ENCODE data around the gene KRTAP12-1.
"Not testable (repeated sequence)": the region's sequence is repeated elsewhere in the genome, so short reads cannot be mapped to it uniquely, and the experiment has no call there.

The KRTAP12-1 gene

DNA sequence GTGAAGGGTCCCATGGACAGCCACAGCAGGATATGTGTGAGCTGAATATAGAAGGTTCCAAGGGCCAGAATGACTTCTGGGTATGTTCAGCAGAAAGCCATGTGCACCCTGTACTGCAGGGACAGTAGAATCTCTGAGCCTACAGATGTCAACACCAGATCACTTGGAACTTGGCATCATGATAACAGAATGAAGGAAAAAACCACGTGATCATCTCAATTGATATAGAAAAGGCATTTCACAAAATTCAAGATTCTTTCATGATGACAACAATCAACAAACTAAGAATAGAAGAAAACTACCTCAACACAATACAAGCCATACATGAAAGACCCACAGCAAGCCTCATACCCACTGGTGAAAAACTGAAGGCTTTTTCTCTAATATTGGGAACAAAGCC lies 14.4 kb downstream of the KRTAP12-1 start:
- no peak for DNase-seq (ENCODE audit: low spot score)

DNA sequence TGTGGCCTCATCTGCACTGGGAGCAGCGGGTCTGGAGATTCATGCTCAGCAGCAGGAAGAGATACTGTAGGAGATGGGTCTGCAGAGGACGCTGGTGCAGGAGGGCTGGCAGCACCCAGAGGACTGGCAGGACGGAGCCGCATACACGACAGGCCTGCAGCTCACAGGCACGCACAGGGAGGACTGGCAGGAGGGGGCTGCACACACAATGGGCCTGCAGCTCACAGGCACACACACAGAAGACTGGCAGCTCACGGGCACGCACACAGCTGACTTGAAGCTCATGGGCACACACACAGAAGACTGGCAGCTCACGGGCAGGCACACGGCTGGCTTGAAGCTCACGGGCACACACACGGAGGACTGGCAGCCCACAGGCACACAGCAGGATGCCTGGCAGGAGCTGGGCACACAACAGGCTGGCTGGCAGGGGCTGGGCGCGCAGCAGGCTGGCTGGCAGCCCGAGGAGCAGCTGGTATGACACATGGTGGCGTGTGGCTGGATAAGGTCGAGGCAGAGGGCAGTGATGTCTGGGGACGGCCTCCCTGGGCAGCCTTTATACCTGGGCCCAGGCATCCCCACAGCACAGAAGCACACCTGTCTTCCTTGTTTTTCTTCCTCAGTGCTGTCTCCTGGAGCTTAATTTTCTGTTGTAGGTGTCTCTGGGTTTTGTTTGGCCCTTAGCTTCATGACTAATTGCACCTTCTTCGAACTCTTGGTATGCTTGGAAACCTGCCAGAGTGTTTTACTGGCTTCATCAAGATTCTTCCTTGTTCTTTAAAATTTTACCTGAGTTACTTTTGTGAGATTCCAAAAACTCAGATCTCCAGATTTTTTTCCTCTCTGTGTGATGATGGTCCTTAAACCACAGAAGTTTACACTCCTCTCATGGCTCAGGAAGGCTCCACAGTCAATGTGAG lies 15.3 kb downstream of the KRTAP12-1 start, which contains the start of gene KRTAP12-2:
KRTAP12-2 (minus strand) TSS at position 527 of the 920 bp plus-strand sequence; CDS start at position 486, 41 bp downstream.
- DNase-seq (ENCODE audit: low spot score): no peak

DNA sequence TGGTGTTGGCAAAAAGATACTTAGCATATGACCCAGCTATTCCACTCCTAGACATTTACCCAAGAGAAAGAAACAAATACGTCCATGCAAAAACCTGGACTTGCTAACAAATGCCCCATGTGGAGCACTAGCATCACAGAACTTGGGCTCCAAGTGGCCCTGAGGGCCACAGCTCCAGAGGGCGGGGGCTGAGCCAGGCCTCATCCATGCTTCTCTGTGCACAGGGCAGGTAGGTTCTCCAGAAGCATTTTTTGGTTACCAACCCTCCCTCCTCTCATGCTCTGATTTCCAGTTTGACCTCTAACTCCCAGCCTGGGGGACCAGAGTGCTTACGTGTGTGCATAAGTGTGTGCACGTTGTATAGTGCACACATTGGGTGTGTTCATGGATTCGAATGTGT lies 17.3 kb downstream of the KRTAP12-1 start:
- no peak for DNase-seq (ENCODE audit: low spot score)

DNA sequence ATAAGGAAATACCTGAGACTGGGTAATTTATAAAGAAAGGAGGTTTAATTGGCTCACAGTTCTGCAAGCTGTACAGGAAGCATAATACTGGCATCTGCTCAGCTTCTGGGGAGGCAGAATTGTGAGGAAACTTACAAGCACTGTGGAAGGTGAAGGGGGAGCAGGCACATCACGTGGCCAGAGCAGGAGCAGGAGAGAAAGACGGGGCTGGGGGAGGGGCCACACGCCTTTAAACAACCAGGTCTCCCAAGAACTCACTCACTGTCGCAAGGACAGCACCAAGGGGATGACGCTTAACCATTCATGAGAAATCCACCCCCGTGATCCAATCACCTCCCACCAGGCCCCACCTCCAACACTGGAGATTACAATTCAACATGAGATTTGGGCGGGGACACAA lies 20.4 kb downstream of the KRTAP12-1 start:
- DNase-seq (ENCODE audit: low spot score): not testable (repeated sequence)

DNA sequence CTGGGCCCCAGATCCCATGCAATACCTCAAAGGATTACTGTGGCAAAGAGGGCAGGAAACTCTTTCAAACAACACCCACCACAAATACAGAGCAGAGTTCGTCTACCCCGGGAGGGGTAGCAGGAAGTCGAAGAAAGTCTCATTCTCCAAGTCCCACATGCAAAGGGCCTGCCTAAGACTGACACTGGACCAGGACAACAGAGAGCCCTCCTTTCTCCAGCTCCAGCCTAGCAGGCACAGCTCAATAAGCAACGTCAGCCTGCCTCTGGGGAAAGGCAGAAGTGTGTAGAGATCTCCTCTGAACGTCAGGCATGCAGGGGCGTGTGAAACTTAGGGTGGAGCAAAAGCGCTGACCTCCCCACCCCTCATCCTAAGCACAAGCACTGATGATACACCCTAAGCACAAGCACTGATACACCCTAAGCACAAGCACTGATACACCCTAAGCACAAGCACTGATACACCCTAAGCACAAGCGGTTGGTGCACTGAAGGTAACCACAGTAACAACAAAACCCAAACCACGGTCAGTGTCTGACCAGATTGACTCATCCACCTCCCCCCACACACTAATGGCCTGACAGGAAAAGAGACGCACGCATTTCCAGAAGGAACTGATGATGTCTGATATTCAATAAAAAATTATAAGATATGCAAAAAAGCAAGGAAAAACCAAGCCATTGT lies 22.9 kb downstream of the KRTAP12-1 start:
- DNase-seq (ENCODE audit: low spot score): no peak

DNA sequence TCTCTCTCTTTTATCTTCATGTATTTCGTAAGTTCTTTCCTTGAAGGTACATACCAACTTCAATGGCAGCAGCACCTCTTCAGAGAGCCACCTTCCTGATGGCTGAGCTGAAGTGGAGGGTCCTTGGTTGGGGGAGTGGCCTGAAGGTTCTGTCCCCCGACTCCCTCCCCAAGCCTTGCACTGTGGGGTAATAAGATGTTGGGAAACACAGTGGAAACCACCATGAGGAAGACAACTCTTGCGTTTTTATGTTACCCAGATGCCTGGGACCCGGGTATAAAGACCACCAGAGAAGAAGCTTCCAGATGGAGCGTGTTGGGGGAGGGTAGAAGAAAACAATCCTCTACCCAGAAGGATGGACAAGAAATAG lies 23.4 kb downstream of the KRTAP12-1 start:
- DNase-seq (ENCODE audit: low spot score): no peak

DNA sequence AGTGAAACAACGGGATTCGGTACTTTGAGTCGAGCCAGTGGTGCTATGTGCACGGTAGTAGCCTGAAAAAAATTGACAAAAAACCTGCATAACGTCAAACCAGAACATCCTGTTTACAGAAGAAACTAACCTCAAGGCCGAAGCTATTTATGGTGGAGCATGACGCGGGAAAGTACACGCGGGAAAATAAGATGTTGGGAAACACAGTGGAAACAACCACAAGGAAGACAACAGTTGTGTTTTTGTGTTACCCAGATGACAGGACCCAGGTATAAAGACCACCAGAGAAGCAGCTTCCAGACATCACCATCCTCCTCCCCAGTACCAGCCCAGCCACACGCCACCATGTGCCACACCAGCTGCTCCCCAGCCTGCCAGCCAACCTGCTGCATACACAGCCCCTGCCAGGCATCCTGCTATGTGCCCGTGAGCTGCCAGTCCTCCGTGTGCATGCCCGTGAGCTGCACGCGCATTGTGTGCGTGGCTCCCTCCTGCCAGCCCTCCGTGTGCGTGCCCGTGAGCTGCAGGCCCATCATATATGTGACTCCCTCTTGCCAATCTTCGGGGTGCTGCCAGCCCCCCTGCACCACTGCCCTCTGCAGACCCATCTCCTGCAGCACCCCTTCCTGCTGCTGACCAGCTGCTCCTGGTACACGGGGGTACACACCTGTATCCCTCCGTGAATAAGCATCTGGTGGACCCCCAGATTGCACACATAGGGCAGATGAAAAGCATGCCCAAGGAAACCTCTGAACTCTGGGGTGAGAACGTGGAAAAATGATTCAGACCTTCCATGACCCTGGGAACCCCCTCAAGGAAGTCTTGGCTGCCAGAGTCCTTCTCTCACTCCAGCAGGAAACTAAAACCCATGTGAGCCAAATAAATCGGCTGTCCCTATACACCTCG lies 24.1 kb downstream of the KRTAP12-1 start, which contains the start of gene KRTAP12-3:
KRTAP12-3 (plus strand) TSS at position 298 of the 906 bp plus-strand sequence; CDS start at position 346, 48 bp downstream.
- DNase-seq (ENCODE audit: low spot score): no peak

DNA sequence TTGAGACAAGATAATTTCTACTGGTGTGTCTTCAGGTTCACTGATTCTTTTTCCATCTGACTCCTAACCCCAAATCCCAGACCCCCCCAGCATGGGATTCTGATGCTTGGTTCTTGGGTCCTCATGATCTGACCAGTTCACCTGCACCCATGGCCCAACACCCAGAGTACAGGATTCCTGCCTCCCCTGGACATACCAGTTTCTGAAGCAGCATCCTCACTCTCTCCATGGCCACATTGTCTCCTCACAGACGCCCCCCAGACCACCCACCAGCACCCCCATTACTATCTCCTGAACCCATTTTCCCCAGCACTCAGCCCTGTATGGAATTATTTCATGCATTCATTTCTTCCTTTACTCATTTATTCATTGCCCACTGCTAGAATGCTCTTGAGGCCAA lies 25.1 kb downstream of the KRTAP12-1 start:
- DNase-seq (ENCODE audit: low spot score): no peak

DNA sequence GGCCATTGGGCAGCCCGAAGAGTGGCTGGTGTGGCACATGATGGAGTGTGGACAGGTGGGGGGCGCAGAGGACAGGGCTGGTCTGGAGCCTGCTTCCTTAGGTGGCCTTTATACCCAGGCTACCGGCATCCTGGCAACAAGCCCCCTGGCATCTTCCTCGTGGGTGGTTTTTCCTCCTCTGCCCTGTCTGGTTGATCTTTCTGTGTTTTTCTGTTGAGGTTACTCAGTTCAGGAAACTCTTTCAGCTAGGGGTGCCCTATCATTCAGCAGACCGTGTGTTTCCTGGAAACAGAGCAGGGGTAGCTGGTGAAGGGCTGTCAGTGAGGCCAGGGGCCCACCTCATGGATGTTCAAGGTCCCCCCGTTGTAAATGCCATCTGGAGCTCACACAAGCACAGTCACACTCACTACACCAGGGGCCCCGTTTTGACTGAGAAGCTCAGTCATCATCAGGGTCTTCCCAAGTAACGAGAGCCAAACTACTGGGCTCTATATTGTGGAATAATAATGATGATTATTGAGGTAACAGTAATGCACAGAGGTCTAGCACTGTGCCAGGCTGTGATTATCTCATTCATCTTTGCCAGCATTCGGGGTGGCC lies 27.3 kb downstream of the KRTAP12-1 start, which contains the start of gene KRTAP12-4:
KRTAP12-4 (minus strand) TSS at position 84 of the 600 bp plus-strand sequence; CDS start at position 39, 45 bp downstream.
- DNase-seq (ENCODE audit: low spot score): no peak

DNA sequence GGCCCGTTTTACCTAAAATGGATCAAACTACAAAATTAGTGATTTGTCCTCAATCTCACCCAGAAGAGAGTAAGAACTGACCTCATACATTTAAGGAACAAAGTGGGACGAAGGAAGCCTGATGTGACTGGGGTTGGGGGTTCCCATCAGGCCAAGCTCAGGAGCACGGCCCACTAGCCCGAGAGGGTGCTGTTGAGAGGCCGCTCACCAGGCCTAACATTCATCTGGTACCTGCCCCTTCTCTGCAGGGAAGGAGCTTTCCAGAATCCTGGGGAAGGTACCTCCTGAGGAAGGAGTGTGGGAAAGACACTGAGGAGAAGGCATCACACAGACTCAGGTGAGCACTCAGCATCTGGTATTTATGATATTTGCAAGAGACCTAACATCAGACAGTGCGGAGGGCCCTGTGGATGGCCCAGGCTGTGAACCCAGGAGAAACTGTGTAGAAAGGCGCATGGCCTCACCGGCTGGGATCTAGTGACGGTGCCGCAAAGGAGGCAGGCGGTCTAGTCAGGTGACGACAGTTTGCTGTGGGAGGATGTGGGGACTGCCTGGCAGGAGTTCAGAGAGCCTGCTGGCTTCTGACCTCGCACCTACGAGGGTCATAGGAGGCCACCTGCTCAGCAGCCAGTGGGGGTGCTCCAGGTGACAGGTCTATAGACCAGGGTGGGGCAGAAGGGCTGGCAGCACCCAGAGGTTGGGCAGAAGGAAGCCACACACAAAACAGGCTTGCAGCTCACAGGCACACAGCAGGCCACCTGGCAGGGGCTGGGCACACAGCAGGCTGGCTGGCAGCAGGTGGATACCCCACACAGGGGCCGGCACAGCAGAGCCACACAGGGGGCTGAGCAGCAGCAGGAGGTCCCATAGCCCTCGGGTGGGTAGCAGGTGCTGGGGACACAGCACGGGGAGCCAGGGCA lies 28.0 kb downstream of the KRTAP12-1 start:
- DNase-seq (ENCODE audit: low spot score): no peak

DNA sequence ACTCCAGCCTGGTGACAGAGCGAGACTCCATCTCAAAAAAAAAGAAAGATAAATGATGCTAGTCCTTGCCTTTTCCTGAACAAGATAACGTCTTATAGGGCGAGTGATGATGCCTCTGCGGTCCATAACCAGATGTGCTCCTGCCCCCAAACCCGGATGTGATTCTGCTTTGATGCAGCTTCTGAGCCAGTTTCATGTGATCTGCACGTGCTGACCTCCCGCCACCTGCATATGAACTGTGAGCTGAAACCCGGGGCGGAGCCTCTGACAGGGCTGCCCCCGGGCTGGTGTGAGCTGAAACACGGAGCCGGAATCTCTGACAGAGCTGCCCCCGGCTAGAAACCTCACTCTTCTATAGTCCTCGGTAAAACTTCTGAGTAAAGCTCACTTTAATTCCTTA lies 28.8 kb downstream of the KRTAP12-1 start:
- no peak for DNase-seq (ENCODE audit: low spot score)

DNA sequence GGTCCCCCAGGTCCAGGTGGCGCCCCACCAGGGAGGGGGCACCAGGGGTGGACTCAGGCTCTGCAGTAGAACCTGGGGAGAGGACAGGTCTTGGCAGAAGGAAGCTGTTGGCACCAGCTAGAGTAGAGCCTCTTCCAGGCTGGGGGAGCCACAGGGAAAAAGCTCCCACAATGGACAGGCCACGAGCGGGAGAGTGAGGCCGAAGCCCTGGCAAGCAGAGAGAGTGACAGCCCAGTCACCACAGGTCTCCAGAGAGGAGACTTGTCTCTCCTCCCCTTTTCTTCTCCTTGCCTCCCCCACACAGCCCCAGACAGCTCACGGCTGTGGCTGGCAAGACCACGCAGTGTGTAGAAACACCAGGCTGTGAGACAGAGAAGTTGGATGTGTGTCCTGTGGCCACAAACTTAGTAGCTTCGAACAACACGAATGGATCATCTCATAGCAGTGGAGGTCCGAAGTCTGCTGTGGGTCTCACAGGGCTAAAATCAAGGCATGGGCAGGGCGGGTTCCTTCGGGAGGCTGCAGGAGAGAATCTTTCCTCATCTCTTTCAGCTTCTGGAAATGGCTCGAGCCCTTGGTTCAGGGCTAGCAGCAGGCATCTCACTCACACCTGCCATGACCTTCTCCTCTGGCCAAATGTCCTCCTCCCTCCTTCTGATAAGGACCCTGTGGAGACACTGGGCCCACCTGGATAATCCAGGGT lies 30.8 kb downstream of the KRTAP12-1 start:
- DNase-seq (ENCODE audit: low spot score): no peak

DNA sequence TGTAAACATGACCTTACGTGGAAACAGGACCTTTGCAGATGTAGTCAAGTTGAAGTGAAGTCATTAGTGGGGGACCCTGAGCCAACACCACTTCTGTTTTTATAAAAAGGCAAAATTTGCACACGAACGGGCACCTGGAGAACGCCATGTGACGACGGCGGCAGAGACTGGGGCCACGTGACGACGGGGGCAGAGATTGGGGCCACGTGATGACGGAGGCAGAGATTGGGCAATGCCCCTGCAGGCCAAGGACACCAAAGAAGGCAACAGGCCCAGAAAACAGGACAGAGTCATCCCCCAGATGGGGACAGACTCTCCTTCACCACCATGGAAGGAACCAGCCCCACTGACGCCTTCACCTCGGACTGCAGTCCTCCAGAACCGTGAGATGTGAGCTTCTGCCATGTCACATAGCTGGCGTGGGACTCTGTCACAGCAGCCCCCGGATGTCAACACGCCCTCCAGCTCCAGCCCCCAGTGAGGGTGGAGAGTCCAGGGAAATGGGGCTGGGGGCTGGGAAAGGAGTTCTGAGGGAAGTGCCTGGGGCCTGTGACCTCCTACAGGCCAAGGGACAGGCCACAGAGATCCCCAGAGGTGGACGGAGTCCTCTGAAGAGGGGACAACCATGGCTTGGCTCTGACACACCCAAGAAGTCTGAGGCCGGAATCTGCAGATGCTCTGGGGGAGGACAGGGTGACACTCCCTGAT lies 31.5 kb downstream of the KRTAP12-1 start:
- DNase-seq (ENCODE audit: low spot score): no peak

DNA sequence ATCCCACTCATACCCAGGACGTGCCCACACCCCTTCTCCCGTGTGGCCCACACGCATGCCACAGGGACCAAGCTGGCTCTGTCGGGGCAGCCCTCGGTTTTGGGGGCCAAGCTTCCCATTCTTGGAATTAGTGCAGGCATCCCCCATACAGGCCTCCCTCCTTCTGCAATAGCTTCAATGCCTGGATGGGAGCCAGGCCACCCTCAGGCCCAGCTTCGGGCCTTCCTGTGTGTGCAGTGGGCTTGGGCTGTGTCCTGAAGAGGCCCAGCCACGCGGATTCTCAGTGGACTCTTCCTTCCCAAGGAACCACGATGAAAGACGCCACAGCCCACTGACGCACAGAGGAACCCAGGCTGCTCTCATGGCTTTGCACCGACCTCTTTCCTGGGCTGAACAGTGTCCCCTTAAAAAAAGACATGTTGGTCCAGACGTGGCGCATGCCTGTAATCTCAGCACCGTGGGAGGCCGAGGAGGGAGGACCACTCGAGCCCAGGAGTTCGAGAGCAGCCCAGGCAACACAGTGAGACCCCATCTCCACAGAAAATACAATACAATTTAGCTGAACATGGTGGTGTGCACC lies 32.4 kb downstream of the KRTAP12-1 start:
- DNase-seq (ENCODE audit: low spot score): no peak

DNA sequence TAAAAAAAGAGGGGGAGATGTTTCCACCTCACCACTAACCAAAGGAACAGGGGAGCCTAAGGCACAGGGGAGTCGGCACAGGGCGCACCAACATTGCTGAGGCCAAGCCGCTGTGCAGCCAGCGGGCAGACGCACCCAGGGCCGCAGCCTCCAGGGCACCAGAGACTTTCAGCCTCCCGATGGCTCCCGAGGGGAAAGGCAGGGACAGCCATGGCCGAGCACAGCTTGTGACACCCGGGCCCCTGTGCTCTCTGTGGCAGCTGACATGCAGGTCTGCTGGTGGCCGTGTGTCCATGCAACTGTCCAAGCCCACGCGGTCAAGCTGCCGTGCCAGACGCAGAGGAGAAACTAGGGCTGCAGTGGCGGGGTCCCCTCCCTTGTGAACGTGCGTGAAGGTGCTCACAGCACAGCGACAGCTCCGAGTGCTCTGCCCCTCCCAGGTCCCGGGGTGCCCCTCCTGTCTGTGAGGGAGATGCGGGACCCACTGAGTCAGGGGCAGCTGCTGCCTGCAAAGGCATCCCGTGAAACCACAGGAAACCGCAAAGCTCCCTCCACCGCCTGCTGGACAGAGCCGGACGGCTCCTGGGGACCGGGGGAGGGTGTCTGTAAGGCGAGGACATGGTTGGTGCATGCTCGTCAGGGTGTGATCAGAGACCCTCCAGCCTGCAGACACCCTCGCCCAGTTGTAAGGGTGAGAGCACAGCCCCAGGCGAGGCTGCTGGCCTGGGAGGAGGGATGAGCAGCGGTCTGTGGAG lies 33.2 kb downstream of the KRTAP12-1 start:
- DNase-seq (ENCODE audit: low spot score): no peak

DNA sequence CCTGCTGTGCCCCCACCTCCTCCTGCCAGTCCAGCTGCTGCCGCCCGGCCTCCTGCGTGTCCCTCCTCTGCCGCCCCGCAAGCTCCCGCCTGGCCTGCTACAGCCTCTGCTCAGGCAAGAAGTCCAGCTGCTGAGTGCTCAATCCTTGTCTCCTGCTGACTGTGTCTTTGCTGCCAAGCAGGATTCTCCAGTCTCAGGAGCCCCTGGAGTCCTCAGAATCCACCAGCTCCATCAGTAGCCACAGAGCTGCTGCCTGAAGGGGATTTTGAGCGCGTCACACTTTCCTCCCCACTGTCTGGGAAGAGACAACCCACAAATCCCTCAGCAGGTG lies 34.8 kb downstream of the KRTAP12-1 start:
- DNase-seq (ENCODE audit: low spot score): no peak

DNA sequence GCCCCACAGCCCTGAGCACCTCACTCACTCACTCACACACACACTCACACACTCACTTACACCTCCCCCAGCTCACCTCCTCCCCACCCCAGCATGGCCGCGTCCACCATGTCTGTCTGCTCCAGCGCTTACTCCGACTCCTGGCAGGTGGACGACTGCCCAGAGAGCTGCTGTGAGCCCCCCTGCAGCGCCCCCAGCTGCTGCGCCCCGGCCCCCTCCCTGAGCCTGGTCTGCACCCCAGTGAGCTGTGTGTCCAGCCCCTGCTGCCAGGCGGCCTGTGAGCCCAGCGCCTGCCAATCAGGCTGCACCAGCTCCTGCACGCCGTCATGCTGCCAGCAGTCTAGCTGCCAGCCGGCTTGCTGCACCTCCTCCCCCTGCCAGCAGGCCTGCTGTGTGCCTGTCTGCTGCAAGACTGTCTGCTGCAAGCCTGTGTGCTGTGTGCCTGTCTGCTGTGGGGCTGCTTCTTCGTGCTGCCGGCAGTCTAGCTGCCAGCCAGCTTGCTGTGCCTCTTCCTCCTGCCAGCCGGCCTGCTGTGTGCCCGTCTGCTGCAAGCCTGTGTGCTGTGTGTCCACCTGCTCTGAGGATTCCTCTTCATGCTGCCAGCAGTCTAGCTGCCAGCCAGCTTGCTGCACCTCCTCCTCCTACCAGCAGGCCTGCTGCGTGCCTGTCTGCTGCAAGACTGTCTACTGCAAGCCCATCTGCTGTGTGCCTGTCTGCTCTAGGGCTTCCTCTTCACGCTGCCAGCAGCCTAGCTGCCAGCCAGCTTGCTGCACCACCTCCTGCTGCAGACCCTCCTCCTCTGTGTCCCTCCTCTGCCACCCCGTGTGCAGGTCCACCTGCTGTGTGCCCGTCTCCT lies 35.4 kb downstream of the KRTAP12-1 start, which contains the start of gene KRTAP10-11:
KRTAP10-11 (plus strand) TSS at position 49 of the 856 bp plus-strand sequence; CDS start at position 94, 45 bp downstream.
- DNase-seq (ENCODE audit: low spot score): not testable (repeated sequence)

All from AG20443 (cell line).